Activated naive CD8-positive, alpha-beta T cell treated with anti-CD3 and anti-CD28 coated beads, Interleukin-2, amount 50 U/mL, for 24 hours (primary cell): ENCODE measurements around the gene SOAT2.
"Not testable (repeated sequence)": the region's sequence is repeated elsewhere in the genome, so short reads cannot be mapped to it uniquely, and the experiment has no call there.

Experiments used
- ATAC-seq: fragments of 150-1000 bp; cut with Tn5 transposase; one replicate; pipeline ENCODE4 v1.10.0; 2021
- DNase-seq: peaks from one replicate; pipeline ENCODE4 v3.0.0; 2021
- H3K27ac Mint-ChIP-seq: one replicate; pipeline ENCODE4 v1.8.0; 2021; ENCODE audit warnings: mild to moderate bottlenecking, mixed read lengths
- H3K27me3 Mint-ChIP-seq: one replicate; pipeline ENCODE4 v1.8.0; 2021; ENCODE audit warnings: mixed read lengths
- H3K36me3 Mint-ChIP-seq: one replicate; pipeline ENCODE4 v1.8.0; 2021; ENCODE audit warnings: low read depth, mixed read lengths
- H3K4me1 Mint-ChIP-seq: one replicate; pipeline ENCODE4 v1.8.0; 2021; ENCODE audit warnings: mixed read lengths
- H3K4me3 Mint-ChIP-seq: one replicate; pipeline ENCODE4 v1.8.0; 2021; ENCODE audit warnings: mild to moderate bottlenecking, moderate library complexity, mixed read lengths
- H3K9me3 Mint-ChIP-seq: one replicate; pipeline ENCODE4 v1.8.0; 2021; ENCODE audit warnings: mixed read lengths

SOAT2 gene

DNA sequence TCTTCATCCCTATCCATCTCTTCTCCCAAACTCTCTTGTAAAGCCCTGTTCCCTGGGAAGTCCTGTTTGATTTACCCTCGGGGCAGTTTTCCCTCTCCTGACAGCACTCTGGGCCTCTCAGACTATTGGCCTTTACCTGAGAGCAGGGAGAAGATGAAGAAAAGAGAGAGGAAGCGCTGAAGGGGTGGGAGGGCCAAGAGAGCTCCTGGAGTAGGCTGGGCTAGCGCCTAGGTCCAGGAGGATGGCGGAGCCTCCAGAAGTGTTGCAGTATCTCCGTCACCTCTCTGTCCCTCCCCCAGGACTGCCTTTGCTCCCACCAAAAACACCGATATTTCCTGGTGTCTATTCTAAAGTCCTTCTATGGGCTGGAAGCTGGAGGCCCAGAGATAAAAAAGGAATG lies 11.5 kb upstream of the SOAT2 start:
- H3K4me1 Mint-ChIP-seq: peaks cover 9% of the 10 kb centered on the region
- DNase-seq: no peak
- no peak overlapping the region for H3K4me3 Mint-ChIP-seq

GRCh38 chr12:53093777-53094393 lies 9.4 kb upstream of the SOAT2 start:
- DNase-seq: no peak
- peaks cover 13% of the 10 kb centered on the region for H3K27me3 Mint-ChIP-seq
- ATAC-seq: no peak
- no peak overlapping the region for H3K27ac Mint-ChIP-seq
- no peak overlapping the region for H3K4me3 Mint-ChIP-seq
- H3K9me3 Mint-ChIP-seq: no peaks in the 10 kb centered on the region
- H3K36me3 Mint-ChIP-seq: no peaks in the 10 kb centered on the region
- H3K4me1 Mint-ChIP-seq: peaks cover 24% of the 10 kb centered on the region

More for the DNA sequence above, 11.5 kb upstream of the SOAT2 start:
- Mint-ChIP-seq H3K9me3 (no peaks in the 10 kb centered on the region), H3K27me3 (peaks cover 12% of the 10 kb centered on the region), H3K36me3 (no peaks in the 10 kb centered on the region), H3K27ac (no peak overlapping the region)
- ATAC-seq: no peak

DNA sequence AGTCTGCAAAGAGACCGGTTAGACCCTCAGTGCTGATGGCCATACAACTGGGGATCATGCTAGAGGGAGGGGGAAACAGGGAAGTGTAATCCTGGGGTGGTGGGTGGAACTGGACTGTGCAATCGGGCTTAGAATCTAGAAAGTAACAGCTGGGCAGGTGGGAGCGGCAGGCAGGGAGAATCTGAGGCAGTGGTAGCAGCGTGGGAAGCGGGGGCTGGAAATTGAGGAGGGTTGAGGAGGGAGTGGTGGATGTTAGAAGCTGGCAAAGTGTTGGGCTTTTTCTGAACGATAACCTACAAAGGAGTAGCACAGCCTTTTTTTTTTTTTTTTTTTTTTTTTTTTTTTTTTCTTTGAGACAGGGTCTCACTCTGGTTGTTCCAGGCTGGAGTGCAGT lies 8.9 kb upstream of the SOAT2 start:
- peaks cover 13% of the 10 kb centered on the region for H3K27me3 Mint-ChIP-seq
- no peak overlapping the region for H3K4me3 Mint-ChIP-seq
- DNase-seq (no peak), ATAC-seq (no peak)
- no peaks in the 10 kb centered on the region for H3K9me3 Mint-ChIP-seq
- no peaks in the 10 kb centered on the region for H3K36me3 Mint-ChIP-seq
- H3K27ac Mint-ChIP-seq: no peak overlapping the region
- H3K4me1 Mint-ChIP-seq: peaks cover 29% of the 10 kb centered on the region

DNA sequence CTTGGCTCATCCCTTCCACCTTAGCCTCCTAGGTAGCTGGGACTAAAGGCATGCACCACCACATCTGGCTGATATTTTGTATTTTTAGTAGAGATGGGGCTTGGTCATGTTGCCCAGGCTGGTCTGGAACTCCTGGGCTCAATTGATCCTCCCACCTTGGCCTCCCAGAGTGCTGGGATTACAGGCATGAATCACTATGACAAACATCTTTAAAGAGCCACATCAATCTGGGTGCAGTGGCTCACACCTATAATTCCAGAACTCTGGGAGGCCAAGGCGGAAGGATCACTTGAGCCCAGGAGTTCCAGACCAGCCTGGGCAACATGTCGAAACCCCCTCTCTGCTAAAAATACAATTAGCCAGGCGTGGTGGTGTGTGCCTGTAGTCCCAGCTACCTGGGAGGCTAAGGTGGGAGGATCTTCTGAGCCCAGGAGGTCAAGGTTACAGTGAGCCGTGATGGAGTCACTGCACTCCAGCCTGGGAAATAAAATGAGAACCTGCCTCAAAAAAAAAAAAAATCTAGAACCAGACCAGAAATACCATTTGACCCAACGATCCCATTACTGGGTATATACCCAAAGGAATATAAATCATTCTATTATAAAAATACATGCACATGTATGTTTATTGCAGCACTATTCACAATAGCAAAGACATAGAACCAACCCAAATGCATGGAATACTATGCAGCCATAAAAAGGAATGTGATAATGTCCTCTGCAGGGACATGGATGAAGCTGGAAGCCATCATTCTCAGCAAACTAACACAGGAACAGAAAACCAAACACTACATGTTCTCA lies 8.3 kb upstream of the SOAT2 start:
- not testable (repeated sequence) for ATAC-seq, DNase-seq, H3K9me3 Mint-ChIP-seq, H3K27ac Mint-ChIP-seq, H3K4me3 Mint-ChIP-seq, H3K36me3 Mint-ChIP-seq
- peaks cover 30% of the 10 kb centered on the region for H3K4me1 Mint-ChIP-seq
- H3K27me3 Mint-ChIP-seq: peaks cover 13% of the 10 kb centered on the region

GRCh38 chr12:53095596-53095895 lies 7.7 kb upstream of the SOAT2 start:
- DNase-seq, H3K9me3 Mint-ChIP-seq, H3K36me3 Mint-ChIP-seq, ATAC-seq, H3K27ac Mint-ChIP-seq, H3K4me3 Mint-ChIP-seq: not testable (repeated sequence)
- Mint-ChIP-seq H3K27me3 (peaks cover 13% of the 10 kb centered on the region), H3K4me1 (peaks cover 33% of the 10 kb centered on the region)

- H3K4me3 Mint-ChIP-seq: no peak overlapping the region
- H3K27ac Mint-ChIP-seq: no peak overlapping the region
- no peaks in the 10 kb centered on the region for H3K36me3 Mint-ChIP-seq
- peaks cover 13% of the 10 kb centered on the region for H3K27me3 Mint-ChIP-seq
- no peaks in the 10 kb centered on the region for H3K9me3 Mint-ChIP-seq
- no peak for DNase-seq
- H3K4me1 Mint-ChIP-seq: peaks cover 34% of the 10 kb centered on the region
- ATAC-seq: no peak
Observed at GRCh38 chr12:53096089-53096741, 7.1 kb upstream of the SOAT2 start.

- Mint-ChIP-seq H3K36me3 (no peaks in the 10 kb centered on the region), H3K4me3 (peak overlapping the region; percentile 67), H3K27me3 (peaks cover 13% of the 10 kb centered on the region), H3K9me3 (no peaks in the 10 kb centered on the region), H3K27ac (peak overlapping the region; percentile 48), H3K4me1 (peaks cover 36% of the 10 kb centered on the region)
- ATAC-seq (no peak), DNase-seq (no peak)
Observed at GRCh38 chr12:53096759-53097158, 6.5 kb upstream of the SOAT2 start.

- H3K4me3 Mint-ChIP-seq: peak overlapping the region; percentile 67
- H3K27me3 Mint-ChIP-seq: peaks cover 11% of the 10 kb centered on the region
- no peak for ATAC-seq
- no peak for DNase-seq
- peak overlapping the region; percentile 48 for H3K27ac Mint-ChIP-seq
- H3K9me3 Mint-ChIP-seq: no peaks in the 10 kb centered on the region
- H3K4me1 Mint-ChIP-seq: peaks cover 40% of the 10 kb centered on the region
- H3K36me3 Mint-ChIP-seq: no peaks in the 10 kb centered on the region
Observed at GRCh38 chr12:53097207-53097563, 6.1 kb upstream of the SOAT2 start.

- H3K4me1 Mint-ChIP-seq: peaks cover 46% of the 10 kb centered on the region
- peak; percentile 74 for DNase-seq
Observed at GRCh38 chr12:53097564-53098353, 5.5 kb upstream of the SOAT2 start, which contains the start of gene IGFBP6. Gene IGFBP6 (plus strand): TSS chr12:53097667. CDS start chr12:53097718, 51 bp downstream.

DNA sequence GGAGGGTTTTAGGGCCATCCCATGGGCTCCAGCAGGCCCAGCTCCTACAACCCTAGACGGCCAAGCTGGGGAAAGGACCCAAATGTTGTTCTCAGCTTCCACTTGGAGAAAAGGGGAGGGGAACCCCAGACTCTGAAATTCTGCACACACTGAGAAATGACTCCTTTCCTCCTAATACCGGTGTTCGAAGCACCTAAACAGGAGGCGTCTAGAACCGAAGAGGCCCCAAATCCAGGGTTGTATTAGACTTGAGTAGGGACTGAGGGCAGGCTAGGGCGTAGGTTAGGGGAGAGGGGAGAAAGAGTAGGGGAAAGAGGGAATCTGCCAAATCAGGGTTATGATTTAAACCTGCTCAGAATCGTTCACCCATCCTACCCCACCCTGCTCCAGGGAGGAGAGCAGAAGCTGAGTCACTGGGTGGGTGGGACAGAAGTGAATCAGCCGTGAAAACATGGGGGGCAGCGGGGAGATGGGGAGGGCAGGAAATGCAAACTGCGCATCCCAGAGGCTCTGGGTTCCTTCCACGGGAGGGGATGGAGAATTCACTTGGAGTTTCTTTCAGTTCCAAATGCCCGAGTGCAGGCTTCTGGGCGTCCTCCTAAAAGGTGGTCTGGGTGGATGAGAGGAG lies 4.8 kb upstream of the SOAT2 start:
- H3K36me3 Mint-ChIP-seq: no peaks in the 10 kb centered on the region
- H3K4me3 Mint-ChIP-seq: peak overlapping the region; percentile 77
- H3K9me3 Mint-ChIP-seq: no peaks in the 10 kb centered on the region
- peak; percentile 59 for DNase-seq
- peaks cover 11% of the 10 kb centered on the region for H3K27me3 Mint-ChIP-seq
- peaks cover 53% of the 10 kb centered on the region for H3K4me1 Mint-ChIP-seq
- peak overlapping the region; percentile 89 for H3K27ac Mint-ChIP-seq
- peak; percentile 20 for ATAC-seq

More at GRCh38 chr12:53097564-53098353, 5.5 kb upstream of the SOAT2 start, which contains the start of gene IGFBP6:
- peak within 1 kb of the TSS; percentile 77 for H3K4me3 Mint-ChIP-seq
- no peaks in the 10 kb centered on the region for H3K9me3 Mint-ChIP-seq
- peaks cover 11% of the 10 kb centered on the region for H3K27me3 Mint-ChIP-seq
- no peaks in the 10 kb centered on the region for H3K36me3 Mint-ChIP-seq
- H3K27ac Mint-ChIP-seq: peak within 1 kb of the TSS; percentile 89
- peak; percentile 37 for ATAC-seq

DNA sequence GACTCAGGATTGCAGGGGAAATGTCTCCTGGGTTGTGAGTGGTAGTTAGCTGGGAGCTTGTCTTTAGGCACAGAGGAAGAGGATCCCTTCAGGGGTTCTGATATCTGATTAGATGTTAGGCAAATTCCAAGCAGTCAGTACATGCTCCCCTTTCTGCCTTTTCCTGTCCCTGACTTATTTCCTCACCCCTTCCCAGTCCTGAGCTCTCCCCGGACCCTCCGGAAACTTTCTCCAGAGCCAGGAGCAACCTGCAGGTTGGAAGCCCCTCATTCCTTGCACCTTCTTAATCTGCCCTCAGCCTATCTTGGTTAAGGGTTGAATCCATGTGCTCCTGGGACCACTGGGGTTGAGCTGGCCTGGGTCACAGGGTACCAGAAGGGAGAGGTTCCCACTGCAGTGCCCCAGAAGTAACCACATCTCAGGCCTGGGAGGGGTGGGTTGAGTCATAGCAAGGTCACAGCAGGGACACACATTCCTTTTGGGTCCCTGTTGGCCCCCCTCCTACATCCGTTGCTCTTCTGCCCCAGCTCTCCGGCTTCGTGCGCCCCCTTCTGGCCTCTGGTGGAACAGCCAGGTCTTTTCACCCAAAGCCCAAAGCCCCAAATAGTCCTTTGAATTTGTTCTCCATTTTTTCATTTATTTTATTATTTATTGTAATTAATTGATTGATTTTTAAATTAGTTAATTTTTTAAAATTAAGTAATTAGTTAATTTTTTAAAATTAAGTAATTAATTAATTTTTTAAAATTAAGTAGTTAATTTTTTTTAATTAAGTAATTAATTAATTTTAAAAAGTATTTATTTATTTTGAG lies 4.0 kb upstream of the SOAT2 start:
- ATAC-seq: peak; percentile 60
- Mint-ChIP-seq H3K27ac (peak overlapping the region; percentile 89), H3K36me3 (no peaks in the 10 kb centered on the region), H3K27me3 (peaks cover 11% of the 10 kb centered on the region), H3K4me3 (peak overlapping the region; percentile 77), H3K4me1 (peaks cover 58% of the 10 kb centered on the region), H3K9me3 (no peaks in the 10 kb centered on the region)
- DNase-seq: peak; percentile 95

DNA sequence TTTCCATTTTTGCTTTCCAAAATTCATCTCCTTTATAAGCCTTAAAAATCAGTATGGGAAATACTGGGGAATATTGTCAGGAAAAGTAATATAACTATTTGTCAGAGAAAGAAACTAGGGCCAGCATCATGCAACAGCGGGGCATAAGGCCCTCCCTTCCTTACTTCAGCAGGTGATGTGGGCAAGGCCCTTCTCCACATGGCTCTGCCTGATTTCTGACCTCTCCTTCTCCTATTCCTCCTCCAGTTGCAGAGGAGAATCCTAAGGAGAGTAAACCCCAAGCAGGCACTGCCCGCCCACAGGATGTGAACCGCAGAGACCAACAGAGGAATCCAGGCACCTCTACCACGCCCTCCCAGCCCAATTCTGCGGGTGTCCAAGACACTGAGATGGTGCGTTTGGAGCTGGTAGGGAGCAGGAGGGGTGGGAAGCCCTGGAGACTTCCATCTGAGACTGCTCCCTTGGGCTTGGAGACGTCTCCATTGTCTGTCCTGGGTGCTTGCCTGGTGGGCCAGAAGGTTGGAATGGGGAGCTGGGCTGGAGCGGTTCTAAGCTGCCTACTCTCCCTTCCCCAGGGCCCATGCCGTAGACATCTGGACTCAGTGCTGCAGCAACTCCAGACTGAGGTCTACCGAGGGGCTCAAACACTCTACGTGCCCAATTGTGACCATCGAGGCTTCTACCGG lies 2.7 kb upstream of the SOAT2 start:
- H3K27ac Mint-ChIP-seq: no peak overlapping the region
- no peak overlapping the region for H3K4me3 Mint-ChIP-seq
- peaks cover 11% of the 10 kb centered on the region for H3K27me3 Mint-ChIP-seq
- no peaks in the 10 kb centered on the region for H3K36me3 Mint-ChIP-seq
- ATAC-seq (no peak), DNase-seq (no peak)
- no peaks in the 10 kb centered on the region for H3K9me3 Mint-ChIP-seq
- H3K4me1 Mint-ChIP-seq: peaks cover 57% of the 10 kb centered on the region

- H3K27me3 Mint-ChIP-seq: peaks cover 9% of the 10 kb centered on the region
- H3K9me3 Mint-ChIP-seq: no peaks in the 10 kb centered on the region
- peaks cover 55% of the 10 kb centered on the region for H3K4me1 Mint-ChIP-seq
- ATAC-seq (no peak), DNase-seq (no peak)
- no peaks in the 10 kb centered on the region for H3K36me3 Mint-ChIP-seq
- no peak overlapping the region for H3K4me3 Mint-ChIP-seq
- H3K27ac Mint-ChIP-seq: no peak overlapping the region
Observed at GRCh38 chr12:53101266-53101665, 2.0 kb upstream of the SOAT2 start.
